Right ventricle myocardium inferior (tissue), 1 donor: ENCODE results near the gene SREBF2. TPM values are rescaled to one million over a fixed set of nuclear protein-coding genes. Genes with fewer than 3 reads are reported as not detected.

Source experiments
- ATAC-seq: fragments of 200-7000 bp; cut with Tn5 transposase; one replicate; pipeline ENCODE4 v1.9.1; 2020; ENCODE audit warnings: mild to moderate bottlenecking, moderate library complexity
- DNase-seq: peaks from one replicate; pipeline ENCODE4 v3.0.0; 2021; ENCODE audit errors: missing footprints
- intact Hi-C: fragments of 100-400 bp; cut with DNase I; formaldehyde crosslinking; loops from one replicate; pipeline ENCODE4 v1.11.0; 2022
- long read RNA-seq: library from polyadenylated mRNA; unstranded; transcript quantifications from one replicate; pipeline ENCODE4 v2.0.0, GENCODE V29; 2021
- total RNA-seq: library from RNA; stranded (reverse); fragmentation: NEBNext Ultra II Directional; extraction: Animal tissue kit (Norgen Biotek cat#: 25700); gene quantifications from one replicate; pipeline ENCODE4 v1.2.1, GENCODE V29; 2021
- donor health status: DM: no; HTN: yes; CAD: no; lungs with severe emphysema.

Gene SREBF2
- 75.5 TPM for total RNA-seq
- long read RNA-seq, full-length matches to known transcripts, result 81 of 121 reads
- long read RNA-seq, partial matches to known transcripts, result 31 of 121 reads
- long read RNA-seq, other reads (novel, unspliced or antisense), result 9 of 121 reads

- intact Hi-C loops, result loop anchor here (5.0 kb wide), 1 partner anchor 40 kb away; no protein-coding TSS in a partner anchor
- peak; percentile 100 for DNase-seq
- peak; percentile 97 for ATAC-seq
Observed at GRCh38 chr22:41832553-41833368, at the start of gene SREBF2. TSS of gene SREBF2 (plus strand) at chr22:41833105. CDS start at chr22:41833271, 166 bp downstream.

GRCh38 chr22:41787331-41787730 lies 45.6 kb upstream of the SREBF2 start:
- intact Hi-C loops, result loop anchor here (10.0 kb wide), 1 partner anchor 63 kb away; no protein-coding TSS in a partner anchor
- no peak for ATAC-seq
- DNase-seq, result no peak

GRCh38 chr22:41793871-41794270 lies 39.0 kb upstream of the SREBF2 start:
- DNase-seq (no peak), ATAC-seq (no peak)
- intact Hi-C loops, result no loop called here

- intact Hi-C loops, result no loop called here
- ATAC-seq, result no peak
- no peak for DNase-seq
Observed at GRCh38 chr22:41798736-41799135, 34.2 kb upstream of the SREBF2 start.

- peak; percentile 66 for ATAC-seq
- DNase-seq, result peak; percentile 79
- intact Hi-C loops, result loop anchor here (5.0 kb wide), 1 partner anchor 102 kb away; the partner anchor contains the start of gene MEI1
Observed at GRCh38 chr22:41799486-41800347, 33.2 kb upstream of the SREBF2 start.

- peak; percentile 99 for ATAC-seq
- intact Hi-C loops, result loop anchor here (5.0 kb wide), 1 partner anchor 103 kb away; the partner anchor contains the start of gene MEI1
Observed at GRCh38 chr22:41800348-41801146, 32.4 kb upstream of the SREBF2 start, which contains the start of gene CCDC134. TSS of gene CCDC134 (plus strand) at chr22:41800679. CDS start at chr22:41808891, 8,212 bp downstream.

GRCh38 chr22:41801147-41801819 lies 31.6 kb upstream of the SREBF2 start:
- intact Hi-C loops, result loop anchor here (5.0 kb wide), 1 partner anchor 104 kb away; the partner anchor contains the start of gene MEI1
- ATAC-seq, result no peak
- no peak for DNase-seq

More at GRCh38 chr22:41800348-41801146, 32.4 kb upstream of the SREBF2 start, which contains the start of gene CCDC134:
- peak; percentile 96 for DNase-seq

- intact Hi-C loops, result loop anchor here (5.0 kb wide), 1 partner anchor 105 kb away; the partner anchor contains the start of gene MEI1
- ATAC-seq (no peak), DNase-seq (no peak)
Observed at GRCh38 chr22:41801886-41802285, 31.0 kb upstream of the SREBF2 start.

- DNase-seq (no peak), ATAC-seq (no peak)
- intact Hi-C loops, result no loop called here
Observed at GRCh38 chr22:41805639-41806038, 27.3 kb upstream of the SREBF2 start.

GRCh38 chr22:41808400-41808799 lies 24.5 kb upstream of the SREBF2 start:
- intact Hi-C loops, result no loop called here
- DNase-seq (no peak), ATAC-seq (no peak)

GRCh38 chr22:41810022-41810421 lies 22.9 kb upstream of the SREBF2 start:
- DNase-seq (no peak), ATAC-seq (no peak)
- intact Hi-C loops, result no loop called here

- DNase-seq, result no peak
- no peak for ATAC-seq
- intact Hi-C loops, result no loop called here
Observed at GRCh38 chr22:41812805-41813545, 19.9 kb upstream of the SREBF2 start.

GRCh38 chr22:41813726-41814410 lies 19.0 kb upstream of the SREBF2 start:
- no peak for ATAC-seq
- intact Hi-C loops, result no loop called here
- no peak for DNase-seq

GRCh38 chr22:41815716-41816115 lies 17.2 kb upstream of the SREBF2 start:
- ATAC-seq, result no peak
- intact Hi-C loops, result no loop called here

GRCh38 chr22:41816241-41816640 lies 16.7 kb upstream of the SREBF2 start:
- intact Hi-C loops, result no loop called here
- DNase-seq, result no peak
- ATAC-seq, result no peak

More at GRCh38 chr22:41815716-41816115, 17.2 kb upstream of the SREBF2 start:
- no peak for DNase-seq

- intact Hi-C loops, result no loop called here
- ATAC-seq, result no peak
- DNase-seq, result no peak
Observed at GRCh38 chr22:41816871-41817270, 16.0 kb upstream of the SREBF2 start.
